H9 (cell line): ENCODE results near the gene CEP128. TPM values are rescaled to one million over a fixed set of nuclear protein-coding genes. Genes with fewer than 3 reads are reported as not detected.

Experiments used
- DNase-seq: peaks from one replicate; pipeline ENCODE4 v3.0.0-alpha.2; 2017
- H2AFZ ChIP-seq: one replicate; pipeline ENCODE4 v1.6.1; 2013; ENCODE audit warnings: mild to moderate bottlenecking, low read length, control low read depth, moderate library complexity
- H2AK5ac ChIP-seq: 2 replicates; pipeline ENCODE4 v1.6.1; 2013; ENCODE audit warnings: low read length, control low read depth, mixed read lengths; ENCODE audit not compliant: insufficient read length
- H2BK120ac ChIP-seq: one replicate; pipeline ENCODE4 v1.6.1; 2013; ENCODE audit warnings: low read depth, mild to moderate bottlenecking, low read length, control low read depth, inconsistent platforms; ENCODE audit not compliant: poor library complexity, severe bottlenecking
- H2BK12ac ChIP-seq: 2 replicates; pipeline ENCODE4 v1.6.1; 2013; ENCODE audit warnings: low read length, control low read depth, mixed read lengths, low read depth; ENCODE audit not compliant: insufficient read length
- H2BK15ac ChIP-seq: 2 replicates; pipeline ENCODE4 v1.6.1; 2013; ENCODE audit warnings: low read depth, low read length, control low read depth
- H2BK20ac ChIP-seq: one replicate; pipeline ENCODE4 v1.6.1; 2013; ENCODE audit warnings: low read depth, mild to moderate bottlenecking, low read length, control low read depth, inconsistent platforms; ENCODE audit not compliant: poor library complexity, severe bottlenecking
- H2BK5ac ChIP-seq: 2 replicates; pipeline ENCODE4 v1.6.1; 2013; ENCODE audit warnings: low read length, control low read depth, mixed read lengths; ENCODE audit not compliant: insufficient read length
- H3K14ac ChIP-seq: 2 replicates; pipeline ENCODE4 v1.6.1; 2013; ENCODE audit warnings: low read length, control low read depth; ENCODE audit not compliant: insufficient read depth
- H3K18ac ChIP-seq: 2 replicates; pipeline ENCODE4 v1.6.1; 2013; ENCODE audit warnings: low read depth, mild to moderate bottlenecking, mixed read lengths, low read length, control low read depth; ENCODE audit not compliant: insufficient read length
- H3K23ac ChIP-seq: 2 replicates; pipeline ENCODE4 v1.6.1; 2013; ENCODE audit warnings: low read length, control low read depth, mixed read lengths, low read depth; ENCODE audit not compliant: insufficient read length
- H3K23me2 ChIP-seq: 2 replicates; pipeline ENCODE4 v1.6.1; 2013; ENCODE audit warnings: low read depth, mild to moderate bottlenecking, mixed read lengths, low read length, control low read depth; ENCODE audit not compliant: insufficient read length, poor library complexity, severe bottlenecking
- H3K27ac ChIP-seq: 2 replicates; pipeline ENCODE4 v1.5.1; 2013; ENCODE audit warnings: low read length, control low read depth, mixed read lengths, low read depth; ENCODE audit not compliant: insufficient read length
- H3K27me3 ChIP-seq: 2 replicates; pipeline ENCODE4 v1.6.1; 2013; ENCODE audit warnings: low read length, control low read depth, inconsistent platforms; ENCODE audit not compliant: insufficient read depth
- H3K4ac ChIP-seq: 2 replicates; pipeline ENCODE4 v1.6.1; 2013; ENCODE audit warnings: low read depth, mild to moderate bottlenecking, control low read depth, inconsistent platforms, low read length, moderate library complexity
- H3K4me1 ChIP-seq: 2 replicates; pipeline ENCODE4 v1.6.1; 2013; ENCODE audit warnings: low read length, control low read depth, inconsistent platforms; ENCODE audit not compliant: insufficient read depth
- H3K4me2 ChIP-seq: 2 replicates; pipeline ENCODE4 v1.6.1; 2013; ENCODE audit warnings: low read length, control low read depth, mixed read lengths; ENCODE audit not compliant: insufficient read length, insufficient read depth
- H3K56ac ChIP-seq: 2 replicates; pipeline ENCODE4 v1.6.1; 2013; ENCODE audit warnings: low read depth, mild to moderate bottlenecking, mixed read lengths, low read length, control low read depth; ENCODE audit not compliant: insufficient read length
- H3K79me1 ChIP-seq: 2 replicates; pipeline ENCODE4 v1.6.1; 2013; ENCODE audit warnings: low read depth, mild to moderate bottlenecking, moderate library complexity, low read length, control low read depth, inconsistent platforms; ENCODE audit not compliant: insufficient read depth, poor library complexity, severe bottlenecking
- H3K79me2 ChIP-seq: 2 replicates; pipeline ENCODE4 v1.6.1; 2013; ENCODE audit warnings: low read length, control low read depth, inconsistent platforms; ENCODE audit not compliant: insufficient read depth
- H3K9ac ChIP-seq: 2 replicates; pipeline ENCODE4 v1.6.1; 2013; ENCODE audit warnings: low read length, control low read depth, mixed read lengths; ENCODE audit not compliant: insufficient read length; ENCODE audit errors: extremely low read depth
- H3K9me3 ChIP-seq: one replicate; pipeline ENCODE4 v1.6.1; 2013; ENCODE audit warnings: low read depth, low read length, inconsistent platforms; ENCODE audit not compliant: control insufficient read depth
- H3T11ph ChIP-seq: one replicate; pipeline ENCODE4 v1.6.1; 2013; ENCODE audit warnings: mild to moderate bottlenecking, low read length, control low read depth, inconsistent platforms
- H4K20me1 ChIP-seq: one replicate; pipeline ENCODE4 v1.6.1; 2013; ENCODE audit not compliant: control insufficient read depth, insufficient read length, insufficient read depth
- H4K5ac ChIP-seq: 2 replicates; pipeline ENCODE4 v1.6.1; 2013; ENCODE audit warnings: low read depth, mild to moderate bottlenecking, mixed read lengths, low read length, control low read depth; ENCODE audit not compliant: insufficient read length
- H4K8ac ChIP-seq: replicated peaks from 2 replicates; pipeline ENCODE4 v1.6.1; 2013; ENCODE audit warnings: low read length, control low read depth, mixed read lengths, low read depth; ENCODE audit not compliant: insufficient read length
- H4K91ac ChIP-seq: 2 replicates; pipeline ENCODE4 v1.6.1; 2013; ENCODE audit warnings: low read depth, mild to moderate bottlenecking, moderate library complexity, mixed read lengths, low read length, control low read depth; ENCODE audit not compliant: insufficient read length
- H3K27ac Mint-ChIP-seq, 3 experiments: 2 replicates in 2 of 3; 3 replicates in 1 of 3; pipeline ENCODE4 v1.8.0; 2020 to 2021; ENCODE audit warnings: mixed read lengths in 3 of 3, mild to moderate bottlenecking in 1 of 3, moderate library complexity in 1 of 3
- H3K27me3 Mint-ChIP-seq: 2 replicates; pipeline ENCODE4 v1.8.0; 2021; ENCODE audit warnings: low read depth, mild to moderate bottlenecking, moderate library complexity, mixed read lengths
- H3K36me3 Mint-ChIP-seq, 3 experiments: 2 replicates in 2 of 3; 3 replicates in 1 of 3; pipeline ENCODE4 v1.8.0; 2020 to 2021; ENCODE audit warnings: low read depth in 3 of 3, mixed read lengths in 3 of 3; ENCODE audit not compliant: insufficient read depth in 1 of 3
- H3K4me1 Mint-ChIP-seq, 2 experiments: 2 replicates each; pipeline ENCODE4 v1.8.0; 2020; ENCODE audit warnings: mixed read lengths in 2 of 2
- H3K4me3 Mint-ChIP-seq, 2 experiments: 2 replicates in 1 of 2; 3 replicates in 1 of 2; pipeline ENCODE4 v1.8.0; 2020 to 2021; ENCODE audit warnings: mild to moderate bottlenecking in 2 of 2, mixed read lengths in 2 of 2, moderate library complexity in 1 of 2
- H3K9me3 Mint-ChIP-seq, 2 experiments: 2 replicates in 1 of 2; 3 replicates in 1 of 2; pipeline ENCODE4 v1.8.0; 2020; ENCODE audit warnings: mild to moderate bottlenecking in 2 of 2, mixed read lengths in 2 of 2, moderate library complexity in 1 of 2
- CTCF ChIP-seq: fragments of 200-600 bp; sonication (generic); conservative IDR thresholded peaks from 3 replicates; pipeline ENCODE4 v1.8.0; 2021; ENCODE audit warnings: antibody characterized with exemption, mild to moderate bottlenecking
- WGBS: extraction: QIAGEN DNeasy Blood & Tissue Kit; methylation state at CpG from one replicate; pipeline ENCODE4 v1.1.7; 2013; ENCODE audit warnings: missing lambda C conversion rate, low lambda C conversion rate, mixed read lengths; ENCODE audit not compliant: insufficient read length; ENCODE audit errors: extremely low coverage; 5-methylcytosine and 5-hydroxymethylcytosine counted together
- total RNA-seq: library from RNA; stranded (reverse); gene quantifications from 2 replicates; pipeline ENCODE4 v1.2.1, GENCODE V29; 2021

The CEP128 gene
- total RNA-seq, 1 experiment from 2014 or later = 16.3 TPM

- H3K27ac Mint-ChIP-seq = no peak overlapping the region
- Histone ChIP-seq H2AFZ (no peak overlapping the region), H2BK5ac (no peak overlapping the region), H3K79me1 (no peaks in the 10 kb centered on the region), H3K4me1 (no peaks in the 10 kb centered on the region), H3K23ac (no peak overlapping the region), H3K4me2 (no peak overlapping the region), H2BK15ac (no peak overlapping the region), H3K23me2 (no peaks in the 10 kb centered on the region), H3K18ac (no peak overlapping the region), H2BK12ac (no peak overlapping the region), H3K4ac (no peak overlapping the region), H4K91ac (no peak overlapping the region), H4K20me1 (no peaks in the 10 kb centered on the region), H3K27me3 (no peaks in the 10 kb centered on the region), H3K9me3 (no peaks in the 10 kb centered on the region), H2AK5ac (no peak overlapping the region), H3T11ph (no peak overlapping the region), H4K5ac (no peak overlapping the region), H3K27ac (no peak overlapping the region), H3K14ac (no peak overlapping the region), H2BK120ac (no peak overlapping the region), H3K9ac (no peak overlapping the region), H3K79me2 (no peaks in the 10 kb centered on the region), H4K8ac (no peak overlapping the region), H2BK20ac (no peak overlapping the region), H3K56ac (no peak overlapping the region)
- H3K9me3 Mint-ChIP-seq = no peaks in the 10 kb centered on the region
- H3K4me3 Mint-ChIP-seq = no peak overlapping the region
- no peaks in the 10 kb centered on the region for H3K27me3 Mint-ChIP-seq
- no CpG with 5 or more reads among the region's 3 CpGs for WGBS
- no peaks in the 10 kb centered on the region for H3K36me3 Mint-ChIP-seq
- DNase-seq = no peak
- H3K4me1 Mint-ChIP-seq = peaks cover 13 to 19% of the 10 kb centered on the region in 2 experiments
- TF ChIP-seq CTCF = no peak
These were observed 370.6 kb downstream of the CEP128 start for GRCh38 chr14:80570930-80571298.
